ENCODE measurements around the gene CSNK1D.

CSNK1D gene

GRCh38 chr17:82238472-82239201 lies 34.9 kb downstream of the CSNK1D start:
- FAIRE-seq = no peak

DNA sequence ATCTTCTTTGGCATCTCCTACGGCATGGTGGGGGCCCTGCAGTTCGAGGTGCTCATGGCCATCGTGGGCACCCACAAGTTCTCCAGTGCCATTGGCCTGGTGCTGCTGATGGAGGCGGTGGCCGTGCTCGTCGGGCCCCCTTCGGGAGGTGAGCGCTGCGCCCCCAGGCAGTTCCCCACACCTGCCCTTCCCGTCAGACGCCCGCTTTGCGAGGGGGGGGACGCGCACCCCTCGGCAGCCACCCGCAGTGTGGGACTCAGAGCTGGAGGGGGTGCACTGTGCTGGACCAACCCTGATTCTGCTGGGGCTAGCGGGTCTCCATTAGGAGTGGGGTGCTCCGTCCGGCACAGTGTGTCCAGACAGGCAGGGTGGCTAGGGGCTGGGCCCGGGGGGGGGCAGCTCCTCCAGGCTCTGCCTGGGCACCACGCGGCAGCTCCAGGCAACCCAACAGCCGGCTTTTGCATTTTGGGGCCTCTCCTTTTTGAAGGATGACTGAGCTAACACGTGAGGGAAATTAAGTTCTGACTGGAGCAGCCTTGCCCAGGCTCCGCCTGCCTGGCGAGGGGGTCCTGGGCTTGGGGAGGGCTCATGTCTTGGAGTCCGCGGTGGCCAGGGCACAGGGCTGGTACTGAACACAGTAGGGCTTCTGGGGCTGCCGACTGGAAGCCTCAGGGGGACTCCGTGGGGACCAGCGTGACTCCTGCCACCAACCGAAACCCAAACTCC lies 35.6 kb downstream of the CSNK1D start:
- FAIRE-seq = no peak

DNA sequence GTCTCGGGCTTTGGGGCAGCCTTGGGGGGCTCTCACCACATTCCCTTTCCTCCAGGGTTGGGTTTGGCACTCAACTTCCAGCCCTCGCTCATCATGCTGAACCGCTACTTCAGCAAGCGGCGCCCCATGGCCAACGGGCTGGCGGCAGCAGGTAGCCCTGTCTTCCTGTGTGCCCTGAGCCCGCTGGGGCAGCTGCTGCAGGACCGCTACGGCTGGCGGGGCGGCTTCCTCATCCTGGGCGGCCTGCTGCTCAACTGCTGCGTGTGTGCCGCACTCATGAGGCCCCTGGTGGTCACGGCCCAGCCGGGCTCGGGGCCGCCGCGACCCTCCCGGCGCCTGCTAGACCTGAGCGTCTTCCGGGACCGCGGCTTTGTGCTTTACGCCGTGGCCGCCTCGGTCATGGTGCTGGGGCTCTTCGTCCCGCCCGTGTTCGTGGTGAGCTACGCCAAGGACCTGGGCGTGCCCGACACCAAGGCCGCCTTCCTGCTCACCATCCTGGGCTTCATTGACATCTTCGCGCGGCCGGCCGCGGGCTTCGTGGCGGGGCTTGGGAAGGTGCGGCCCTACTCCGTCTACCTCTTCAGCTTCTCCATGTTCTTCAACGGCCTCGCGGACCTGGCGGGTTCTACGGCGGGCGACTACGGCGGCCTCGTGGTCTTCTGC lies 36.3 kb downstream of the CSNK1D start:
- no peak for FAIRE-seq

DNA sequence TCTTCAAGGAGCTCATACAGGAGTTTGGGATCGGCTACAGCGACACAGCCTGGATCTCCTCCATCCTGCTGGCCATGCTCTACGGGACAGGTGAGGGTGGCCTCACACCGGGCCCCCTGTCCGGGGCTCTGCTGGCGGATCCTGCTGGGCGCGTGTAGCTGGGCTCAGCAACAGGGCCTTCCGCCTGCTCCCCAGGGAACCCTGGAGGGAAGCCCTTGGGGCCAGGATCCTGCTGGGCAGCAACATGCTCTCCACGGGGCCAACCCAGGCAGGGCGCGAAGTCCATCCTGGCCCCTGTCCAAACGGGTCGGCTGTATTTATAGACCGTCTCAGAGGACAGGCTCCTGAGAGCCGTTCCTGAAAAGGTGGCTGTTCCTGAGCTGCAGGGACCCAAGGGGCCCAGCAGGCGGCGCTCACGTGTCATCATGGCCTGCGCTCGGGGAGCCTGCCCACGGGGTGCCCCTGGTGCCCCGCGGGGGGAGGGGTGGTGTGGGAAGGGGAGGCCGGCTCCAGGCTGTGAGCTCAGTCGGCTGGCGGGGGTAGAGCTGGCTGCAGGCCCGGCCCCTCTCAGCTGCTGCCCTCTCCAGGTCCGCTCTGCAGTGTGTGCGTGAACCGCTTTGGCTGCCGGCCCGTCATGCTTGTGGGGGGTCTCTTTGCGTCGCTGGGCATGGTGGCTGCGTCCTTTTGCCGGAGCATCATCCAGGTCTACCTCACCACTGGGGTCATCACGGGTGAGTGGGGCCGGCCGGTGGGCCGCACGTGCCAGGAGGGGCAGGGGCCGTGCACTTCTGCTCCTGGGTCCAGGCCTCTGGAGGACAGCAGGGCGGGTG lies 37.1 kb downstream of the CSNK1D start:
- no peak for FAIRE-seq

- no peak for FAIRE-seq
Measured at GRCh38 chr17:82235775-82236141, 37.7 kb downstream of the CSNK1D start.

- no peak for FAIRE-seq
Measured at GRCh38 chr17:82235056-82235774, 38.3 kb downstream of the CSNK1D start.

DNA sequence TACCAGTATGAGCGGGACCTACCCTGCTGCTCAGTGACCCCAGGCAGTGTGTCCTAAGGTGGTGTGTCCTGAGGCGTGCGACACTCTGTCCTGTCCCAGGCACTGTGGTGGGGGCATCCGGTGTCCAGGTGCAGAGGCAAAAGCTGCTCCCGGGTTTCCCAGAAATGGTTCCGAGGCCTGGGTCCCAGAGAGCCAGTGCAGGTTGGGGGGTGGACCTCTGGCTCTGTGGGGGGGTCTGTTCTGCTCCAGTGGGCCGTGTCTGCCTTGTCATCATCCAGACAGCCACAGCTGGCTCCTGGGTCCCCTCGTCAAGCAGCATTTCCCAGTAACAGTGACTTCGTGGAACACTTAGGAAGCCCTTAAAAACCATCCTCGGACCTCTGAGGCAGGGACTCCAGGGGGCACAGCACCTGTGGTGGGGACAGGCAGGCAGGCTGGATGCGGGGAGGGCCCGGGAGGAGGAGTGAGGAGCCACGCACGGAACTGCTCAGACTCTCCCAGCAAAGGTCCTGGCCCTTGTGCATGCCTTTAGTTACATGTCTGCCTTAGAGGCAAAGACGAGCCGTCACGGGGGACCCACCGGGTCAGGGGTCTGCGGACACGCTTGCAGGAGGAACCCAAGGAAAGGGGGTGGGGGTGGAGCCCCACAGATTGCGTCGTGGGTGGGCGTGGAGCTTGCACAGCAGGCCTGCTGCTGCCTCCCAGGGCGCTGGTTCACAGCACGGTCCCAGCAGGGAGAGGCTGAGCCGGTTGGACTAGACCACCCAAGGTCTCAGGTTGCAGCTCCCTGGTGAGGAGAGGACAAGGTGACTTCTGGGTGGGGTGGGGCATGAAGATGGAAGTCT lies 39.1 kb downstream of the CSNK1D start:
- no peak for FAIRE-seq

DNA sequence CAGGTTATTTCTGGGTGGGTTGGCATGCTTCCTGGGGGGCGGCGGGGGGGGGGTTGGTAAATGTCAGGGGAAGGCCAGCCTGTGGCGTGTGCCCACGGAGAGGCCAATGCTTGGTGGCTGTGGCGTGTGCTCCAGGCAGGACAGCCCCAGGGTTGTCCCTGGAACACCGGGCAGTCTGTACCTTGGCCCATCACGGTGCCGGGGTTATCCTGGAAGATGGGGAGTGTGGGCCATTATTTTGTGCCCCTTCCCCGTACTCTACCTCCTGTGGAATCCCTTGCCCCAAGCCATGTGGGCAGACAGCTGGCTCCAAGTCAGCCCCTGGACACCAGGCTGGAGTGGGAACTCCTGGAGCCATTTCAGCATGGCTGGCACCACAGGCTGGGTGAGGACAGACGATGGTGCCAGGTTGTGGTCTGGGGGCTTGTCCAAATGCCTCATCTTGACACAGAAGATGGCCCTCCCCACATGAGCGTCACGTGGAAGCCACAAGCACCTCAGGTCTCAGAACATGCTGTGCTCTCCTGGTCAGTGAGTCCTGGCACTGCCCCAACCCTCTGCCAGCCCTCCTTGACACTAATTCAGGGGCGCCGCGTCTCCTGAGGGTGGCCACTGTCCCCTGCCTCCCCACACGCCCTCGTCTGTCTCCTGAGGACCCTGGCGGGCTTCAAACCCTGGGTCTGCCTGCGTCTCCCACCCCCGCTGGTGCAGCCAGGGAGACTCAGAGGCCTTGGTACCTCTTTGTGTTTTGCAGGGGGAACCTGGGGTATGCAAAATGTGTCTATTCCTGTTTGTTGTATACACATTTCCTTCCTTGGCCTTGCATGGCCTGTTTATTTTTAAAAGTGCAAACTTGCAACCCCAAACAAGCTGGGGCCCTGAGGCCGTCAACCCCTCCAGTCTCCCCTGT lies 40.4 kb downstream of the CSNK1D start:
- no peak for FAIRE-seq

GRCh38 chr17:82232322-82232820 lies 41.1 kb downstream of the CSNK1D start:
- FAIRE-seq = no peak

GRCh38 chr17:82231562-82232321 lies 41.8 kb downstream of the CSNK1D start:
- no peak for FAIRE-seq

- FAIRE-seq = no peak
Measured at GRCh38 chr17:82231312-82231561, 42.3 kb downstream of the CSNK1D start.

- FAIRE-seq = no peak
Measured at GRCh38 chr17:82230609-82231311, 42.7 kb downstream of the CSNK1D start.

GRCh38 chr17:82229698-82230608 lies 43.5 kb downstream of the CSNK1D start:
- no peak for FAIRE-seq

- FAIRE-seq = no peak
Measured at GRCh38 chr17:82228842-82229697, 44.4 kb downstream of the CSNK1D start, which contains the start of gene SLC16A3. Gene SLC16A3 (plus strand): TSS chr17:82229042. CDS start chr17:82236009, 6,967 bp downstream.

DNA sequence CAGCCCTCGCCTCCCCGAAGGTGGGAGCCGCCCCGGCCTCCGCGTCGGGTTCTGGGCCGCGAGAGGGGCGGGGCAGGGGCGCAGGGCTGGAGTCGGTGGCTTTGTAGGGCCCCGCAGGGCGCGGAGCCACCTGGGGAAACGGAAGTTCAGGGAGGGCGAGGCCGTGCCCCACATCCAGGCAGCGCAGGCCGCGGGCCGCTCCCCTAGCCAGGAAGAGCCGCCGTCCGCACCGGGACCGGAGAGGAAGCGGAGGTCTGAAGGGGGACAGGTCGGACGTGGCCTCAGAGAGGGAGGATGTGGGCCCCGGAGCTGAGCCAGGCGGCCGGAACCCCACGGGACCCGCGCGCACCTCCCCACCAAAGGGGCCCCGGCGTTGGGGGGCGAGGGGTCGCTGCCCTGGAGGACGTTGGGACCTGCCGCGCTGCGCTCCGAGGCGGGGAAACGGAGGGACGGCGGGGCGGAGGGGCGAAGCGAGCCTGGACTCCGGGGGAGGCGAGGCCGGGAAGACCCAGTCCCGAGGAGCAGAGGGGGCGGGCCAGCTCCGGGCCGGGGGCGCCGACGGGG lies 45.1 kb downstream of the CSNK1D start:
- no peak for FAIRE-seq

GRCh38 chr17:82227629-82228277 lies 45.7 kb downstream of the CSNK1D start:
- FAIRE-seq = no peak
